Prostate gland (tissue), 2 donors: Measurements from ENCODE around the gene FIGN. TPM values are rescaled to one million over a fixed set of nuclear protein-coding genes. Genes with fewer than 3 reads are reported as not detected.

Experiments used
- DNase-seq: peaks from one replicate; pipeline ENCODE4 v3.0.0-alpha.2; 2019; ENCODE audit warnings: low spot score
- H3K27ac ChIP-seq, 2 donors: fragments of 200-600 bp; sonication (generic); 2 replicates each; pipeline ENCODE4 v1.5.1; 2017 to 2019
- H3K27me3 ChIP-seq: fragments of 200-600 bp; sonication (generic); replicated peaks from 2 replicates; pipeline ENCODE4 v1.5.1; 2019; ENCODE audit not compliant: insufficient read depth
- H3K36me3 ChIP-seq, 2 donors: fragments of 200-600 bp; sonication (generic); 1 replicate in 1 of 2; 2 replicates in 1 of 2; pipeline versions ENCODE4 v1.5.1 to v1.8.1; 2017 to 2019
- H3K4me1 ChIP-seq: fragments of 200-600 bp; sonication (generic); replicated peaks from 2 replicates; pipeline ENCODE4 v1.5.1; 2019
- H3K4me3 ChIP-seq, 2 donors: fragments of 200-600 bp; sonication (generic); 2 replicates each; pipeline ENCODE4 v1.5.1; 2017 to 2019
- H3K9me3 ChIP-seq: fragments of 200-600 bp; sonication (generic); 2 replicates; pipeline ENCODE4 v1.5.1; 2017
- POLR2A ChIP-seq: fragments of 450-650 bp; IDR thresholded peaks from one replicate; pipeline ENCODE4 v1.6.1; 2016; ENCODE audit warnings: antibody characterized with exemption, mild to moderate bottlenecking
- POLR2AphosphoS5 ChIP-seq: sonication (generic); formaldehyde crosslinking; IDR thresholded peaks from one replicate; pipeline ENCODE4 v1.6.1; 2017; ENCODE audit warnings: antibody characterized with exemption
- WGBS: methylation state at CpG from one replicate; pipeline ENCODE4 v1.1.5; 2018; 5-methylcytosine and 5-hydroxymethylcytosine counted together
- intact Hi-C: fragments of 100-400 bp; cut with DNase I; formaldehyde crosslinking; loops from one replicate; pipeline ENCODE4 v1.14.2; 2022
- total RNA-seq, 2 donors: library from RNA; depleted of rRNA; stranded (reverse); fragments of >200 nt; gene quantifications; one replicate each; pipeline ENCODE4 v1.1.0, GENCODE V29; 2016
- TF ChIP-seq, protein P1 (sequence below), 4 experiments: fragments of 200-600 bp in 2 of 4; fragments of 450-650 bp in 2 of 4; sonication (generic) in 2 of 4; IDR thresholded peaks; 1 replicate in 3 of 4; 2 replicates in 1 of 4; pipeline ENCODE4 v1.5.1; 2016 to 2019; ENCODE audit warnings: antibody characterized with exemption in 4 of 4, mild to moderate bottlenecking in 2 of 4, moderate library complexity in 2 of 4

FIGN gene
- total RNA-seq, 2 donors from 2014 or later, result 3.6 to 4.3 TPM

- intact Hi-C loops, result no loop called here
- no peaks in the 10 kb centered on the region for H3K27me3 ChIP-seq
- H3K9me3 ChIP-seq, result no peaks in the 10 kb centered on the region
- H3K4me3 ChIP-seq, result no peak overlapping the region
- H3K27ac ChIP-seq, result no peak overlapping the region
- H3K4me1 ChIP-seq, result no peaks in the 10 kb centered on the region
- no peaks in the 10 kb centered on the region for H3K36me3 ChIP-seq
- 81% methylated on average over 2 of the region's 2 CpGs for WGBS
- TF ChIP-seq, protein P1, sequence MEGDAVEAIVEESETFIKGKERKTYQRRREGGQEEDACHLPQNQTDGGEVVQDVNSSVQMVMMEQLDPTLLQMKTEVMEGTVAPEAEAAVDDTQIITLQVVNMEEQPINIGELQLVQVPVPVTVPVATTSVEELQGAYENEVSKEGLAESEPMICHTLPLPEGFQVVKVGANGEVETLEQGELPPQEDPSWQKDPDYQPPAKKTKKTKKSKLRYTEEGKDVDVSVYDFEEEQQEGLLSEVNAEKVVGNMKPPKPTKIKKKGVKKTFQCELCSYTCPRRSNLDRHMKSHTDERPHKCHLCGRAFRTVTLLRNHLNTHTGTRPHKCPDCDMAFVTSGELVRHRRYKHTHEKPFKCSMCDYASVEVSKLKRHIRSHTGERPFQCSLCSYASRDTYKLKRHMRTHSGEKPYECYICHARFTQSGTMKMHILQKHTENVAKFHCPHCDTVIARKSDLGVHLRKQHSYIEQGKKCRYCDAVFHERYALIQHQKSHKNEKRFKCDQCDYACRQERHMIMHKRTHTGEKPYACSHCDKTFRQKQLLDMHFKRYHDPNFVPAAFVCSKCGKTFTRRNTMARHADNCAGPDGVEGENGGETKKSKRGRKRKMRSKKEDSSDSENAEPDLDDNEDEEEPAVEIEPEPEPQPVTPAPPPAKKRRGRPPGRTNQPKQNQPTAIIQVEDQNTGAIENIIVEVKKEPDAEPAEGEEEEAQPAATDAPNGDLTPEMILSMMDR (IDR thresholded peaks at IDR 0.05), result no peak
- TF ChIP-seq POLR2AphosphoS5 (no peak), POLR2A (no peak)
- no peak for DNase-seq
These were observed 179.3 kb downstream of the FIGN start for GRCh38 chr2:163556511-163556910.

DNA sequence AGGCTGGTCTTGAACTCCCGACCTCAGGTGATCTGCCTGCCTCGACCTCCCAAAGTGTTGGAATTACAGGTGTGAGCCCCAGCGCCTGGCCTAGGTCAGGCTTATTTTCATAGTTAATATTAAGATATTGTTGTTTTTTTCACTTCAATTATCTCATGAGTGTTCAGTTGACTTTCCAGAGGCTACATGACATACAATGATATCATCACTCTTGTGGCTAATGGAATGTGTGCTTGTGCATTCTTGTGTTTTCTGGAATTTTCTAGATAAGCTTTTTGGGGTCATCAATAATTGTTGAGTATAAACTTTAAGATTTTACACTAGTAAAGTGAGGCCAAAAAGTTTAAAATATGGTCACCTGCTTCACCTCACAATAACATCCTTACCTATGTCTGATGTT, 180.9 kb downstream of the FIGN start:
- H3K27ac ChIP-seq, result no peak overlapping the region
- WGBS, result 95% methylated on average over 3 of the region's 3 CpGs

DNA sequence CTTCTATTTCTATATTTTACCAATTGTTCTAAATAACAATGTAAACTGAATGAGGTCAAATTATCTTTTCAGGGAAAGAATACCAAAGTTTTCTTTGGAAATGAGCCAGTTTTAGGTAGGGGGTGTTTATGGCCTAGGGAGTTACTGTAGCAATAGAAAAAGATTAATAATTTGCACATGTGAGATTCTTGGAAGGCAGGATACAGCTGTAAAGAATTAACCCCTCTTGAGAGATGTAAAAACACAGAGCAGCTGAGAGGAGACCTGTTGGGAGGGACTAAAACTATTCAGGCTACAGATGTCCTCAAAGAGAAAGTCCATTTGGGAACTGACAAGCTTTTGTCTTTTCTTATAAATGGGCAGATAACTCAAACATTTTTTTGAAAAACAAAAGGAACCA, 182.2 kb downstream of the FIGN start:
- DNase-seq, result no peak
- Histone ChIP-seq H3K9me3 (no peaks in the 10 kb centered on the region), H3K27ac (no peak overlapping the region), H3K27me3 (no peaks in the 10 kb centered on the region), H3K36me3 (no peaks in the 10 kb centered on the region), H3K4me3 (no peak overlapping the region), H3K4me1 (no peaks in the 10 kb centered on the region)
- intact Hi-C loops, result no loop called here
- TF ChIP-seq, protein P1 (IDR thresholded peaks at IDR 0.05), result no peak
- TF ChIP-seq POLR2AphosphoS5, result no peak
- TF ChIP-seq POLR2A, result no peak

More for the DNA sequence above, 180.9 kb downstream of the FIGN start:
- intact Hi-C loops, result no loop called here
- Histone ChIP-seq H3K4me3 (no peak overlapping the region), H3K4me1 (no peaks in the 10 kb centered on the region), H3K36me3 (no peaks in the 10 kb centered on the region), H3K27me3 (no peaks in the 10 kb centered on the region), H3K9me3 (no peaks in the 10 kb centered on the region)
- TF ChIP-seq, protein P1 (IDR thresholded peaks at IDR 0.05), result no peak
- TF ChIP-seq POLR2A, result no peak
- no peak for TF ChIP-seq POLR2AphosphoS5
- DNase-seq, result no peak

GRCh38 chr2:163552758-163553157, 183.1 kb downstream of the FIGN start:
- TF ChIP-seq POLR2AphosphoS5 (no peak), POLR2A (no peak)
- TF ChIP-seq, protein P1 (IDR thresholded peaks at IDR 0.05), result no peak
- 96% methylated on average over 2 of the region's 2 CpGs for WGBS
- Histone ChIP-seq H3K36me3 (no peaks in the 10 kb centered on the region), H3K9me3 (no peaks in the 10 kb centered on the region), H3K4me3 (no peak overlapping the region), H3K27me3 (no peaks in the 10 kb centered on the region), H3K4me1 (no peaks in the 10 kb centered on the region), H3K27ac (no peak overlapping the region)
- intact Hi-C loops, result no loop called here
- no peak for DNase-seq

GRCh38 chr2:163551616-163552373, 184.0 kb downstream of the FIGN start:
- Histone ChIP-seq H3K27me3 (no peaks in the 10 kb centered on the region), H3K36me3 (no peaks in the 10 kb centered on the region), H3K4me3 (no peak overlapping the region), H3K9me3 (no peaks in the 10 kb centered on the region), H3K27ac (no peak overlapping the region), H3K4me1 (no peaks in the 10 kb centered on the region)
- intact Hi-C loops, result no loop called here
- no peak for DNase-seq
- TF ChIP-seq, protein P1 (IDR thresholded peaks at IDR 0.05), result no peak
- TF ChIP-seq POLR2AphosphoS5, result no peak
- no peak for TF ChIP-seq POLR2A
- WGBS, result 84% methylated on average over 3 of the region's 3 CpGs
